ENCODE data around the gene GMDS. TPM values are rescaled to one million over a fixed set of nuclear protein-coding genes. Genes with fewer than 3 reads are reported as not detected.

GMDS gene
- total RNA-seq, 1 experiment from 2014 or later, result 7.9 TPM

DNA sequence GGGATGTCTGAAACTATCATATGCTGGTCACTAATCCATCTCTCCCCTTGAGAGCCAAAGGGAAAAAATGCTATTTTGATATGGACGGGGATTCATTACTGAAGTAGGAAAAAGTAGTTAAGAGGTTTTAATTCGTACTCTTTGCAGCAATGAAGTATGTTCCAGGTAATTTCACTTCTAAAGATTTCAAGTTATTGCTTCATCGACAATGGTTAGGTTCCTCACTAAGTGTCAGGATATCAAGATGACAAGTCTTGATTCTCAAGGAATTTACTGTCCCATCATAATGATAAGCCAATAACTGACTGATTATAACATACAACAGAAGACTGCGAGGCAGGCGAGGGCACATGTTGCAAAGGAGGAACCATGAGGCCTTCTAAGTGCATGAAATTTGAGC lies 57.0 kb downstream of the GMDS start:
- H3K9me3 ChIP-seq (replicated peaks), result no peaks in the 10 kb centered on the region
- no peak overlapping the region for H3K27ac ChIP-seq
- no peaks in the 10 kb centered on the region for H3K36me3 ChIP-seq
- no peak for DNase-seq (ENCODE audit: low read depth in 1 of 2, low spot score in 2 of 2)
- H3K4me3 ChIP-seq, result no peak overlapping the region
- peaks cover 7% of the 10 kb centered on the region for H3K4me1 ChIP-seq (replicated peaks)
- H3K27me3 ChIP-seq (replicated peaks), result no peaks in the 10 kb centered on the region

DNA sequence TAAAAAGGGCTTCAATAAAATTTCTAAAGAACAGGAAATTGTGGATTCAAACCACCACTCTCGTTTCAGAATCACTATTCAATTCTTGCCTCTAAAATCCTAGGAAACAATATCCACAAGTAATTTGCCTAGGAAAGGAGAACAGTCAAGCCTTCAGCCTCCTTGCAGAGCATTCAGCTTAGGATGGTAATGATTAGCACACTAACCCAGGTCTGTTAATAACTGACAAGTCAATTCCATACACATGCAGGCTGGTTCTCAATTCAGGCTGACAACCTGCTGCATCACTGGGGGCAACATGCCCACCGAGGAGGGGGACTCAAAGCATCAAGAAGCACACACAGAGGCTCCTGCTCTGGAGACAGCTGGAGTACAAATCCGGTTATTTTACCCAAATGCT lies 57.6 kb downstream of the GMDS start:
- DNase-seq (ENCODE audit: low read depth in 1 of 2, low spot score in 2 of 2), result no peak
- H3K4me1 ChIP-seq (replicated peaks), result peaks cover 7% of the 10 kb centered on the region

DNA sequence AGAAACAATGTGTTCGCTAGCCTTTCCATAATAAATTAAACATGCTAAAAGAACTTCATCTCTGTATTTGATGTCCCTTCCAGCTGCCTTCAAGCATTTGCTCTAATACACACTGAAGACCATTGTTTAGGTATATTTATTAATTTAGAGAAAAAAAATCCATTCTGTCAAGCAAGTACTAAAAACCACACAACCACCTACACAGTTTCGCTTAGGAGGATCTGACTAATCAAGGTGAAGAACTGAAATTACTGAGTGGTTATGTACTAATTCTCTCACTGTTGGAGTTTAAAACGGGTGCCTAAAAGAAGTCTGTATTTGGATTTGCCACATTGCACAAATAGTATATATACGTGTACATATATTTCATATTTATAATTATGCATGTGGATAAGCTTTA lies 58.9 kb downstream of the GMDS start:
- DNase-seq (ENCODE audit: low read depth in 1 of 2, low spot score in 2 of 2), result no peak

More for the DNA sequence above, 57.6 kb downstream of the GMDS start:
- no peak overlapping the region for H3K4me3 ChIP-seq
- H3K27me3 ChIP-seq (replicated peaks), result no peaks in the 10 kb centered on the region
- no peaks in the 10 kb centered on the region for H3K36me3 ChIP-seq
- H3K27ac ChIP-seq, result no peak overlapping the region
- H3K9me3 ChIP-seq (replicated peaks), result no peaks in the 10 kb centered on the region

DNA sequence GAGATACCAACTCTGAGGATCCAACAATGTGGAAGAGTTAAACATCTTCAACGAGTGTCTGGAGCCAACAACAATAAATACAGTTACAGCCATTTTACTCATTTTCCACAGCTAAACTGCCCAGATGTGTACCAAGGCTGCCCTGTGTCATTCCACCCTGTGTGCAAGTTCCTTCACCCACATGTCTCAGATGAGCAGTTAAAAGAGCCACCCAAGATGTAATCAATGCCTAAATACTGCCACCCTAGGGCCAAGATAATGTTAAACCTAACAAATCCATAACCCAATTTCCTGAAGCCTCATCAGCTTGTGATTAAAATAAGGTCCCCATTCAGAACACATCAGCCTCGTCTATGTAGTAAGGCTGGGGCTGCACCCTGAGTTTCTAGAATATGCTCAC lies 59.9 kb downstream of the GMDS start:
- no peaks in the 10 kb centered on the region for H3K36me3 ChIP-seq
- H3K27me3 ChIP-seq (replicated peaks), result no peaks in the 10 kb centered on the region
- peaks cover 7% of the 10 kb centered on the region for H3K4me1 ChIP-seq (replicated peaks)
- DNase-seq (ENCODE audit: low read depth in 1 of 2, low spot score in 2 of 2), result no peak
- no peak overlapping the region for H3K27ac ChIP-seq
- no peaks in the 10 kb centered on the region for H3K9me3 ChIP-seq (replicated peaks)
- no peak overlapping the region for H3K4me3 ChIP-seq

More for the DNA sequence above, 58.9 kb downstream of the GMDS start:
- Histone ChIP-seq H3K27ac (no peak overlapping the region), H3K4me3 (no peak overlapping the region), H3K4me1 (replicated peaks) (peaks cover 7% of the 10 kb centered on the region), H3K9me3 (replicated peaks) (no peaks in the 10 kb centered on the region), H3K36me3 (no peaks in the 10 kb centered on the region), H3K27me3 (replicated peaks) (no peaks in the 10 kb centered on the region)

DNA sequence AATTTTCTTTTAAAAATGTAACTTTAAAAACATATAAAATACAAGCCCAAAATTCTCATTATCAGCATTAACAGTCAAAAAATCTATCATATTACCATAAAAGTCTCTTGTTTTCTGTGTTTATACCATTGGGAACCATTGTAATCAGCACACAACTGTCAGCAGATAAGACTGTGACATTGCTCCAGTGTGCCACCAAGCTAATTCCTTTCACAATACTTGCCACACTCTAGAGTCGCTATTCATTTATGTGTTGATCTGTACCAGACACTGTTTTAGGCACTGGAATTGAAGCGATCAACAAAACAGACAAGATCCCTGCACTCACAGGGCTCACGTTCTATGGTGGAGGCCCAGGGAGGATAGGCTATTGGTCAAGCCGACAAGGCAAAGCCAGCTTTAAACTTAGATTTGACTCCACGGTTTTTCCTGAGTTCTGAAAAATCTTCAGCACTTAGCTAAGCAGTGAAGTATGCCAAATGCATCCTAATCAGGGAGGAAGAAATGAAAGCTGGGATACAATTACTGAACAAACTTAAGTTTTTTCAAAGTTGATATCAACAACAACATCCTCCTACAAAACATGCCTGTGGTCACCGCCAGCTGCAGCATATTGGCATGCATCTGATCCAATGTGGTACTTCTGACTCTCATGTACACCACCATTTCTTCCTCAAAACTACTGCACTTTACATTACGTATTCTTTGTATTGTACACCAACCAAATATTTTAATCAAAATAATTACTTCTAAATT lies 60.5 kb downstream of the GMDS start:
- DNase-seq (ENCODE audit: low read depth in 1 of 2, low spot score in 2 of 2), result no peak

DNA sequence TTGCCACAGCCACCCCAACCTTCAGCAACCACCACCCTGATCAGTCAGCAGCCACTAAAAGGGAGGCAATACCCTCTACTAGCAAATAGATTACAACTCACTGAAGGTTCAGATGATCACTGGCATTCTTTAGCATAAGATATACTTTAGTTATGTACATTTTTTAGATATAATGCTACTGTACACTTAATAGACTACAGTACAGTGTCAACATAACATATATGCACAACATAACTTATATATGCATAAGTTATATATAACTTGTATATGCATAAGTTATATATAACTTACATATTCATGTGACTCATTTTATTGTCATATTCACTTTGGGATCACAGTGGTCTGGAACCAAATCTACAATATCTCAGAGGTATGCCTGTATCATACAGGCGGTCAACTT lies 61.7 kb downstream of the GMDS start:
- Histone ChIP-seq H3K4me1 (replicated peaks) (peaks cover 7% of the 10 kb centered on the region), H3K4me3 (no peak overlapping the region), H3K27ac (no peak overlapping the region), H3K27me3 (replicated peaks) (no peaks in the 10 kb centered on the region), H3K36me3 (no peaks in the 10 kb centered on the region), H3K9me3 (replicated peaks) (no peaks in the 10 kb centered on the region)
- DNase-seq (ENCODE audit: low read depth in 1 of 2, low spot score in 2 of 2), result no peak

More for the DNA sequence above, 60.5 kb downstream of the GMDS start:
- no peaks in the 10 kb centered on the region for H3K36me3 ChIP-seq
- H3K27ac ChIP-seq, result no peak overlapping the region
- H3K9me3 ChIP-seq (replicated peaks), result no peaks in the 10 kb centered on the region
- no peaks in the 10 kb centered on the region for H3K27me3 ChIP-seq (replicated peaks)
- peaks cover 7% of the 10 kb centered on the region for H3K4me1 ChIP-seq (replicated peaks)
- no peak overlapping the region for H3K4me3 ChIP-seq

DNA sequence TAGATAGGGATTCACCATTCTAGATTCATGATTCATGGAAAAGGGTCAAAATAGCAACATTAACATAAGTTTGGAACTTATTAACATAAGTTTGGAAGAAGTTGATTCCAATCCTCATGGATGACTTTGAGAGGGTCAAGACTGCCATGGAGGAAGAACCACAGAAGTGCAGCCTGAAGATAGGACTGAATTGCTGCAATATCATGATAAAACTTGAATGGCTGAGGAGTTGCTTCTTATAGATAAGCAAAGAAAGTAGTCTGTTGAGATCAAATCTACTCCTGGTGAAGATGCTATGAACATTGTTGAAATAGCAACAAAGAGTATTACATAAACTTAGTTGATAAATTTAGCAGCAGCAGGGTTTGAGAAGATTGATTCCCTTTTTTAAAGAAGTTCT lies 62.2 kb downstream of the GMDS start:
- DNase-seq (ENCODE audit: low read depth in 1 of 2, low spot score in 2 of 2), result no peak
- H3K36me3 ChIP-seq, result no peaks in the 10 kb centered on the region
- H3K27ac ChIP-seq, result no peak overlapping the region
- no peaks in the 10 kb centered on the region for H3K9me3 ChIP-seq (replicated peaks)
- H3K4me1 ChIP-seq (replicated peaks), result peaks cover 7% of the 10 kb centered on the region
- no peak overlapping the region for H3K4me3 ChIP-seq
- no peaks in the 10 kb centered on the region for H3K27me3 ChIP-seq (replicated peaks)

DNA sequence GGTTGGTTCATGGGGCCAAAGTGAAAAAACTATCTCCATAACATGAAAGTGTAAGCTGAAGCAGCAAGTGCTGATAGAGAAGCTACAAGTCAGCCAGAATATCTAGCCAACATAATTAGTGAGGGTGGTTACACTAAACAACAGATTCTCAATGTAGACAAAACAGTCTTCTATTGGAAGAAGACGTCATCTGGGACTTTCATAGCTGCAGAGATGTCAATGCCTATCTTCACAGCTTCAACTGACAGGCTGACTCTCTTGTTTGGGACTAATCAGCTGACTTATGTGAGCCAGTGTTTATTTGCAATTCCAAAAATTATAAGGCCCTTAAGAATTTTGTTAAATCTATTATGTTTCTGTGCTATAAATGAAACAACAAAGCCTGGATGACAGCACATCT lies 63.2 kb downstream of the GMDS start:
- H3K4me3 ChIP-seq, result no peak overlapping the region
- no peak overlapping the region for H3K27ac ChIP-seq
- H3K36me3 ChIP-seq, result no peaks in the 10 kb centered on the region
- H3K4me1 ChIP-seq (replicated peaks), result peaks cover 7% of the 10 kb centered on the region
- no peaks in the 10 kb centered on the region for H3K9me3 ChIP-seq (replicated peaks)
- H3K27me3 ChIP-seq (replicated peaks), result no peaks in the 10 kb centered on the region
- DNase-seq (ENCODE audit: low read depth in 1 of 2, low spot score in 2 of 2), result no peak

DNA sequence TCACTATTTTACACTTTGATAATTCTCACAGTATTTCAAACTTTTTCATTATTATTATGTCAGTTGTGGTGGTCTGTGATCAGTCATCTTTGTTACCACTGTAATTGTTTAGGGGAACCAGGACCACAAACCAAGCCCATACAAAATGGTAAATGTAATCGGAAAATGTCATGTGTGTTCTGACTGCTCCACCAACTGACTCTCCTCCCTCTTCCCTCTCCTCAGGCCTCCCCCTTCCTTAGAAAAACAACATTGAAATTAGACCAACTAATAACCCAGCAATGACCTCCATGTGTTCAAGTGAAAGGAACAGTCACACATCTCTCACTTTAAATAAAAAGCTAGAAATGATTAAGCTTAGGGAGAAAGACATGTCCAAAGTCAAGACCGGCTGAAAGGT lies 63.8 kb downstream of the GMDS start:
- Histone ChIP-seq H3K4me3 (no peak overlapping the region), H3K36me3 (no peaks in the 10 kb centered on the region), H3K27ac (no peak overlapping the region), H3K9me3 (replicated peaks) (no peaks in the 10 kb centered on the region), H3K27me3 (replicated peaks) (no peaks in the 10 kb centered on the region), H3K4me1 (replicated peaks) (peaks cover 7% of the 10 kb centered on the region)
- DNase-seq (ENCODE audit: low read depth in 1 of 2, low spot score in 2 of 2), result no peak

DNA sequence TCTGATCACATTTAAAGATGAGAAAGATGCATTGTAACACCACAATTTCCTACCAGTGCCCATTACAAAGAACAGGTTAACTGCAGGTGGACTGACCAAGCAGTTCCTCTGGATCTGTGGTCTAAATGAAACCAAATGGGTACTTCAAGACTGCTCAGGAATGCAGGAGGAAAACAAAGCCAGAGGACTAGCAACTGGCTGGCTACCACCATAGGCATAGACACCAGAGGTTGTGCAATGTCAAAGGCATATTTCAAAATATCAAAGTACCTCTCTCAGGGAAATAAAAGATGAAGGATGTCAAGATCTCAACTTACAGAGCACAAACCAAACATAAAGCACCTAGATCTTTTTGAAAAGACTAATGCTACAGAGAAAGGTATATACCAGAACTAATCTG lies 65.5 kb downstream of the GMDS start:
- Histone ChIP-seq H3K4me1 (replicated peaks) (peaks cover 3% of the 10 kb centered on the region), H3K9me3 (replicated peaks) (no peaks in the 10 kb centered on the region), H3K4me3 (no peak overlapping the region), H3K27ac (no peak overlapping the region), H3K36me3 (no peaks in the 10 kb centered on the region), H3K27me3 (replicated peaks) (no peaks in the 10 kb centered on the region)
- DNase-seq (ENCODE audit: low read depth in 1 of 2, low spot score in 2 of 2), result no peak

DNA sequence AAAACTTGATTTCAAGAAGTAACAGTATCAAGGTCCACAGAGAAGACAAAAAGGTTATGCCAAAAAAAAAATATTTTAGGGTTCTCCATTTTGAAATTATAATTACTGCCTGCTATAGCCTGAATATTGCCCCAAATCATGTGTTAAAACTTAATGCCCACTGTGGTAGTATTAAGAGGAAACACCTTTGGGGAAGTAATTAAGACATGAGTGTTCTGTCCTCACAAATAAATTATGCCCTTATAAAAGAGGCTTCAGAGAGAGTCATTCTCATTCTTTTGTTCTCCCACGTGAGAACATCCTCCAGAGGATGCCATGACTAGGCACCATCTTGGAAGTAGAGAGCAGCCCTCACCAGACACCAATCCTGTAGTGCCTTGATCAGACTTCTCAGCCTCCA lies 66.2 kb downstream of the GMDS start:
- Histone ChIP-seq H3K4me1 (replicated peaks) (no peaks in the 10 kb centered on the region), H3K4me3 (no peak overlapping the region), H3K36me3 (no peaks in the 10 kb centered on the region), H3K27ac (no peak overlapping the region), H3K27me3 (replicated peaks) (no peaks in the 10 kb centered on the region), H3K9me3 (replicated peaks) (no peaks in the 10 kb centered on the region)
- DNase-seq (ENCODE audit: low read depth in 1 of 2, low spot score in 2 of 2), result no peak

DNA sequence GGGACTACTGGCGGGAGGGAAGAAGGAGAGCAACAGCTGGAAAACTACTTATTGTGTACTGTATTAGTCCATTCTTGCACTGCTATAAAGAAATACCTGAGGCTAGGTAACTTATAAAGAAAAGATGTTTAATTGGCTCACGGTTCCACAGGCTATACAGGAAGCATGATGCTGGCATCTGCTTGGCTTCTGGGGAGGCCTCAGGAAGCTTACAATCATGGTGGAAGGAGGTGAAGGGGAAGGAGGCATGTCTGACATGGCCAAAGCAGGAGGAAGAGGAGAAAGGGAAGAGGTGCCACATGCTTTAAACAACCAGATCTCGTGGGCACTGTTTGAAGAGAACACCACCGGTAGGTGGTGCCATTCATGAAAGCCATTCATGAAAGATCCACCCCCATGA lies 67.3 kb downstream of the GMDS start:
- H3K9me3 ChIP-seq (replicated peaks), result no peaks in the 10 kb centered on the region
- no peaks in the 10 kb centered on the region for H3K27me3 ChIP-seq (replicated peaks)
- no peaks in the 10 kb centered on the region for H3K4me1 ChIP-seq (replicated peaks)
- H3K27ac ChIP-seq, result no peak overlapping the region
- no peak overlapping the region for H3K4me3 ChIP-seq
- no peaks in the 10 kb centered on the region for H3K36me3 ChIP-seq
- DNase-seq (ENCODE audit: low read depth in 1 of 2, low spot score in 2 of 2), result no peak

DNA sequence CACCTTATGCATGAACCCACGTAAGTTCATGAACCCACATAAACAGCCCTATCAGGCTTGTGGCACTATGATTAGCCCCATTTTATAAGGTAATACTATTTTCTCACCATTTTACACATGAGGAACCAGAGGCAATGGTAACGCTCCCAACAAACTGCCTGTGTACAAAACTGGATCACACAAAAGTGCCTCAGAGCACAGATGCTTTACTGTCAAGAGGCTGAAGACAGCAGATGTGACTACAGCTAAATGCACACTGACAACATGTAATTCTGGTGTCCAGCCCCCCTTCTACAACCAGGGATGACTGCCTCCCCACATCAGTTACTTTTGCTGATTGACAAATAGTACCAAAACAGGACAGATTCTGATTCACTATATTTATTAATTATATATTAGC lies 69.6 kb downstream of the GMDS start:
- Histone ChIP-seq H3K4me3 (no peak overlapping the region), H3K27ac (no peak overlapping the region), H3K36me3 (no peaks in the 10 kb centered on the region), H3K9me3 (replicated peaks) (no peaks in the 10 kb centered on the region), H3K4me1 (replicated peaks) (no peaks in the 10 kb centered on the region), H3K27me3 (replicated peaks) (no peaks in the 10 kb centered on the region)
- DNase-seq (ENCODE audit: low read depth in 1 of 2, low spot score in 2 of 2), result no peak

DNA sequence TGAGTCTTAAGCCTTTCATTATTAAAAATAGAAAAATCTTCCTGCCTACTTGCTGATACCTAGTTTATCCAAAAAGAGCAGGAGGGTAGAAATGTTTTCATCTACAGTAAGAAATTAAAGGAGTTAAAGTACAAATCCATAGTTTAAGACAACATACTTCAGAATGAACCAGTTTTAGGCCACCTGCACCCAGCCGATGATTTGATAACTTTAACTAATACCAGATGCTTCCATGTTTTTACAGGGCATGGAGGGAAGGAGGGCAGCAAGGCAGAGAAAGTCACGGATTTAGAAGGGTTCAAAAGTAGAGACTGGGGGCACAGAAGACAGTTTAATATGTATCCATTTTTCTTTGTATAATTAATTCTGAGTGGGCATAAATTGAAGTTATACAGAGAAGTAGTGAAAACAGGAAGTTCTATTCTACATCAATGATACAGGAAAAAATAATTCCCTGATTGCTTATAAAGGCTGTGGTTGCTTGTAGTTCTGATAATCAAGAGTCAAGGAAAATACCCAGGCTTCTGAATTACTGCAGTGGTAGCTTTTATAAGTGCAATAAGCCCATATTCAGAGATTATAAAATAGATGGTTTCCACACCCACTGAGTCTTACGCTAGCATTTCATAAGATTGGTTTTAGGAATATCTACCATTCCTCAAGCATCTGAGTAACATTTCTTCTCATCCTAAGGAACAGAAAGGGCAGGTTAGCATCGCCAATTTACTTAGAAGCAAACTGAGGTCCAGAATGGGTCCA lies 72.0 kb downstream of the GMDS start:
- Histone ChIP-seq H3K4me3 (no peak overlapping the region), H3K4me1 (replicated peaks) (peaks cover 8% of the 10 kb centered on the region), H3K36me3 (no peaks in the 10 kb centered on the region), H3K27ac (no peak overlapping the region), H3K9me3 (replicated peaks) (no peaks in the 10 kb centered on the region), H3K27me3 (replicated peaks) (no peaks in the 10 kb centered on the region)
- no peak for DNase-seq (ENCODE audit: low read depth in 1 of 2, low spot score in 2 of 2)
